Trophoblast cell (in vitro differentiated cells and primary cell): ENCODE results near the gene ATP5PB.

Experiments
- DNase-seq, 2 donors: peaks; one replicate each; pipeline ENCODE4 v3.0.0-alpha.2; 2016
- H2AFZ ChIP-seq: 2 replicates; pipeline ENCODE4 v1.6.1; 2013; ENCODE audit warnings: low read length, moderate library complexity, mild to moderate bottlenecking; ENCODE audit not compliant: insufficient read depth, poor library complexity
- H2AK5ac ChIP-seq: 2 replicates; pipeline ENCODE4 v1.6.1; 2013; ENCODE audit warnings: mild to moderate bottlenecking, low read length
- H2BK120ac ChIP-seq: 2 replicates; pipeline ENCODE4 v1.6.1; 2013; ENCODE audit warnings: low read length, mild to moderate bottlenecking, moderate library complexity; ENCODE audit not compliant: insufficient read depth, poor library complexity
- H2BK12ac ChIP-seq: 2 replicates; pipeline ENCODE4 v1.6.1; 2013; ENCODE audit warnings: mild to moderate bottlenecking, low read length, moderate library complexity
- H2BK5ac ChIP-seq: 2 replicates; pipeline ENCODE4 v1.6.1; 2013; ENCODE audit warnings: low read length, low read depth, moderate library complexity, mild to moderate bottlenecking; ENCODE audit not compliant: poor library complexity
- H3K14ac ChIP-seq: 2 replicates; pipeline ENCODE4 v1.6.1; 2013; ENCODE audit warnings: mild to moderate bottlenecking, low read length
- H3K18ac ChIP-seq: 2 replicates; pipeline ENCODE4 v1.6.1; 2013; ENCODE audit warnings: mild to moderate bottlenecking, low read length
- H3K23ac ChIP-seq: 2 replicates; pipeline ENCODE4 v1.6.1; 2013; ENCODE audit warnings: low read length
- H3K27ac ChIP-seq: 2 replicates; pipeline ENCODE4 v1.5.1; 2013; ENCODE audit warnings: low read depth, mild to moderate bottlenecking, inconsistent platforms, low read length, moderate library complexity
- H3K27me3 ChIP-seq: 2 replicates; pipeline ENCODE4 v1.6.1; 2013; ENCODE audit warnings: inconsistent platforms, mild to moderate bottlenecking, low read length, moderate library complexity; ENCODE audit not compliant: insufficient read depth
- H3K36me3 ChIP-seq, 2 experiments: 1 replicate in 1 of 2; 2 replicates in 1 of 2; pipeline ENCODE4 v1.6.1; 2013; ENCODE audit warnings: low read length in 2 of 2, mild to moderate bottlenecking in 2 of 2, moderate library complexity in 1 of 2; ENCODE audit not compliant: insufficient read depth in 2 of 2, control insufficient read depth in 1 of 2
- H3K4ac ChIP-seq: 2 replicates; pipeline ENCODE4 v1.6.1; 2013; ENCODE audit warnings: low read depth, mild to moderate bottlenecking, low read length, moderate library complexity
- H3K4me1 ChIP-seq, 2 experiments: 1 replicate in 1 of 2; 2 replicates in 1 of 2; pipeline ENCODE4 v1.6.1; 2013; ENCODE audit warnings: low read length in 2 of 2, mild to moderate bottlenecking in 2 of 2, moderate library complexity in 1 of 2; ENCODE audit not compliant: insufficient read depth in 2 of 2, control insufficient read depth in 1 of 2
- H3K4me2 ChIP-seq: 2 replicates; pipeline ENCODE4 v1.6.1; 2013; ENCODE audit warnings: inconsistent platforms, mild to moderate bottlenecking, low read length, moderate library complexity
- H3K4me3 ChIP-seq: 2 replicates; pipeline ENCODE4 v1.5.1; 2013; ENCODE audit warnings: mild to moderate bottlenecking, low read depth, low read length, inconsistent platforms
- H3K79me1 ChIP-seq: one replicate; pipeline ENCODE4 v1.6.1; 2013; ENCODE audit warnings: low read length
- H3K79me2 ChIP-seq: 2 replicates; pipeline ENCODE4 v1.6.1; 2013; ENCODE audit warnings: low read length, mild to moderate bottlenecking; ENCODE audit not compliant: control insufficient read depth, insufficient read depth, poor library complexity
- H3K9ac ChIP-seq: 2 replicates; pipeline ENCODE4 v1.6.1; 2013; ENCODE audit warnings: mild to moderate bottlenecking, low read length
- H3K9me3 ChIP-seq: 2 replicates; pipeline ENCODE4 v1.6.1; 2013; ENCODE audit warnings: low read depth, mild to moderate bottlenecking, control low read depth, inconsistent platforms, low read length; ENCODE audit not compliant: insufficient read depth
- H4K12ac ChIP-seq: 2 replicates; pipeline ENCODE4 v1.6.1; 2013; ENCODE audit warnings: low read depth, mild to moderate bottlenecking, low read length, moderate library complexity
- H4K8ac ChIP-seq: 2 replicates; pipeline ENCODE4 v1.6.1; 2013; ENCODE audit warnings: low read depth, mild to moderate bottlenecking, low read length, moderate library complexity
- H4K91ac ChIP-seq: one replicate; pipeline ENCODE4 v1.6.1; 2013; ENCODE audit warnings: low read depth, mild to moderate bottlenecking, low read length, moderate library complexity
- WGBS: extraction: QIAGEN DNeasy Blood & Tissue Kit; methylation state at CpG from one replicate; pipeline ENCODE4 v1.1.7; 2013; ENCODE audit warnings: missing lambda C conversion rate; ENCODE audit not compliant: insufficient read length, insufficient coverage; ENCODE audit errors: extremely low coverage; 5-methylcytosine and 5-hydroxymethylcytosine counted together

The ATP5PB gene

GRCh38 chr1:111406321-111406768 is 42.9 kb upstream of the ATP5PB start:
- Histone ChIP-seq H3K9ac (no peak overlapping the region), H3K27me3 (no peaks in the 10 kb centered on the region), H2BK5ac (no peak overlapping the region), H4K8ac (no peak overlapping the region), H4K91ac (no peak overlapping the region), H4K12ac (no peak overlapping the region), H3K79me1 (no peaks in the 10 kb centered on the region), H2BK12ac (no peak overlapping the region), H3K23ac (no peak overlapping the region), H3K4ac (no peak overlapping the region), H3K14ac (no peak overlapping the region), H2AFZ (no peak overlapping the region), H3K27ac (no peak overlapping the region), H3K4me2 (no peak overlapping the region), H2BK120ac (no peak overlapping the region), H3K79me2 (no peaks in the 10 kb centered on the region), H3K4me1 (no peaks in the 10 kb centered on the region), H3K4me3 (no peak overlapping the region), H3K9me3 (no peaks in the 10 kb centered on the region), H2AK5ac (no peak overlapping the region), H3K36me3 (no peaks in the 10 kb centered on the region), H3K18ac (no peak overlapping the region)
- DNase-seq = no peak
- WGBS = no CpG with 5 or more reads among the region's 2 CpGs

- no CpG with 5 or more reads among the region's 6 CpGs for WGBS
- H3K36me3 ChIP-seq = no peaks in the 10 kb centered on the region
- H2BK12ac ChIP-seq = no peak overlapping the region
- no peak overlapping the region for H2BK5ac ChIP-seq
- H2BK120ac ChIP-seq = no peak overlapping the region
- H3K18ac ChIP-seq = no peak overlapping the region
- no peak overlapping the region for H3K4me3 ChIP-seq
- no peaks in the 10 kb centered on the region for H3K79me1 ChIP-seq
- H3K27ac ChIP-seq = no peak overlapping the region
- DNase-seq = no peak
- H3K9ac ChIP-seq = no peak overlapping the region
- H3K4me2 ChIP-seq = no peak overlapping the region
- no peaks in the 10 kb centered on the region for H3K79me2 ChIP-seq
- H4K91ac ChIP-seq = no peak overlapping the region
- no peak overlapping the region for H3K4ac ChIP-seq
- H3K23ac ChIP-seq = no peak overlapping the region
- no peak overlapping the region for H4K12ac ChIP-seq
- H3K27me3 ChIP-seq = no peaks in the 10 kb centered on the region
- H4K8ac ChIP-seq = no peak overlapping the region
- H3K4me1 ChIP-seq = no peaks in the 10 kb centered on the region
- H3K14ac ChIP-seq = no peak overlapping the region
- no peaks in the 10 kb centered on the region for H3K9me3 ChIP-seq
- no peak overlapping the region for H2AFZ ChIP-seq
- H2AK5ac ChIP-seq = no peak overlapping the region
These were observed 42.0 kb upstream of the ATP5PB start for GRCh38 chr1:111407301-111407700.

GRCh38 chr1:111412839-111413238 is 36.4 kb upstream of the ATP5PB start:
- no peak overlapping the region for H2AFZ ChIP-seq
- no peak overlapping the region for H3K9ac ChIP-seq
- H3K9me3 ChIP-seq = no peaks in the 10 kb centered on the region
- no peak overlapping the region for H3K23ac ChIP-seq
- no peak overlapping the region for H3K4me3 ChIP-seq
- H2BK5ac ChIP-seq = no peak overlapping the region
- DNase-seq = no peak
- no peak overlapping the region for H3K14ac ChIP-seq
- H3K79me1 ChIP-seq = no peaks in the 10 kb centered on the region
- no peaks in the 10 kb centered on the region for H3K79me2 ChIP-seq
- no peaks in the 10 kb centered on the region for H3K27me3 ChIP-seq
- no peak overlapping the region for H2BK120ac ChIP-seq
- no peak overlapping the region for H3K4me2 ChIP-seq
- no peak overlapping the region for H3K27ac ChIP-seq
- no peak overlapping the region for H2BK12ac ChIP-seq
- H3K4ac ChIP-seq = no peak overlapping the region
- WGBS = no CpG with 5 or more reads among the region's 2 CpGs
- no peak overlapping the region for H3K18ac ChIP-seq
- no peak overlapping the region for H4K8ac ChIP-seq
- H3K4me1 ChIP-seq = no peaks in the 10 kb centered on the region
- H4K12ac ChIP-seq = no peak overlapping the region
- H4K91ac ChIP-seq = no peak overlapping the region
- peaks cover 0 to 6% of the 10 kb centered on the region in 2 experiments for H3K36me3 ChIP-seq
- H2AK5ac ChIP-seq = no peak overlapping the region

- Histone ChIP-seq H2BK5ac (no peak overlapping the region), H3K4me3 (no peak overlapping the region), H4K8ac (no peak overlapping the region), H3K4me1 (peaks cover 0 to 2% of the 10 kb centered on the region in 2 experiments), H3K27ac (no peak overlapping the region), H3K79me1 (no peaks in the 10 kb centered on the region), H3K4me2 (no peak overlapping the region), H3K9ac (no peak overlapping the region), H3K18ac (no peak overlapping the region), H2AFZ (no peak overlapping the region), H2BK12ac (no peak overlapping the region), H3K79me2 (no peaks in the 10 kb centered on the region), H3K36me3 (peaks cover 0 to 6% of the 10 kb centered on the region in 2 experiments), H3K14ac (no peak overlapping the region), H2AK5ac (no peak overlapping the region), H3K4ac (no peak overlapping the region), H2BK120ac (no peak overlapping the region), H4K91ac (no peak overlapping the region), H4K12ac (no peak overlapping the region), H3K23ac (no peak overlapping the region), H3K9me3 (no peaks in the 10 kb centered on the region), H3K27me3 (no peaks in the 10 kb centered on the region)
- WGBS = no CpG with 5 or more reads among the region's 2 CpGs
- DNase-seq = no peak
These were observed 34.5 kb upstream of the ATP5PB start for GRCh38 chr1:111414756-111415155.
